Measurements from ENCODE around the gene FBXL7. TPM values are rescaled to one million over a fixed set of nuclear protein-coding genes. Genes with fewer than 3 reads are reported as not detected.

The FBXL7 gene
- total RNA-seq, 1 donor from 2014 or later: not detected

- intact Hi-C loops (cut with micrococcal nuclease): no loop called here
Observed at GRCh38 chr5:15707631-15708030, 207.7 kb downstream of the FBXL7 start.

DNA sequence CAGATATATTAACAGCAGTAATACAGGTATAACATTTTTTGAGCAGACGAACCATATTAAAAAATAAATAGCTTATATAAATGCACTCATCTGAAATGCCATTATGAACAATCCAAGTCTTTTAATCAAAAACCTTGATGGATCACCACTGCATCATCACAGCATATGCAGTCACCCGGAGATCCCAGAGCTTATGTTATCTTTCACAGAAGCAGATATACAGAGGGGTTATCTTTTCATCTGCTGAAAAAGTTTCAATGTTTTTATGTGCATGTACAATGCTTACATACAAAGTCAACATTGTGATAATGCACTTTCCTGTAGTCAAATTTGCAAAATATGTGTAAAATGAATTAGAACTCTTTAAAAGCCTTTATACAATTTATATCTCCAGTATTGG is 211.9 kb downstream of the FBXL7 start:
- intact Hi-C loops (cut with micrococcal nuclease): no loop called here

- intact Hi-C loops (cut with micrococcal nuclease): no loop called here
Observed at GRCh38 chr5:15715535-15715934, 215.6 kb downstream of the FBXL7 start.

- intact Hi-C loops (cut with micrococcal nuclease): no loop called here
Observed at GRCh38 chr5:15715967-15716366, 216.0 kb downstream of the FBXL7 start.

GRCh38 chr5:15717001-15717400 is 217.0 kb downstream of the FBXL7 start:
- intact Hi-C loops (cut with micrococcal nuclease): no loop called here

DNA sequence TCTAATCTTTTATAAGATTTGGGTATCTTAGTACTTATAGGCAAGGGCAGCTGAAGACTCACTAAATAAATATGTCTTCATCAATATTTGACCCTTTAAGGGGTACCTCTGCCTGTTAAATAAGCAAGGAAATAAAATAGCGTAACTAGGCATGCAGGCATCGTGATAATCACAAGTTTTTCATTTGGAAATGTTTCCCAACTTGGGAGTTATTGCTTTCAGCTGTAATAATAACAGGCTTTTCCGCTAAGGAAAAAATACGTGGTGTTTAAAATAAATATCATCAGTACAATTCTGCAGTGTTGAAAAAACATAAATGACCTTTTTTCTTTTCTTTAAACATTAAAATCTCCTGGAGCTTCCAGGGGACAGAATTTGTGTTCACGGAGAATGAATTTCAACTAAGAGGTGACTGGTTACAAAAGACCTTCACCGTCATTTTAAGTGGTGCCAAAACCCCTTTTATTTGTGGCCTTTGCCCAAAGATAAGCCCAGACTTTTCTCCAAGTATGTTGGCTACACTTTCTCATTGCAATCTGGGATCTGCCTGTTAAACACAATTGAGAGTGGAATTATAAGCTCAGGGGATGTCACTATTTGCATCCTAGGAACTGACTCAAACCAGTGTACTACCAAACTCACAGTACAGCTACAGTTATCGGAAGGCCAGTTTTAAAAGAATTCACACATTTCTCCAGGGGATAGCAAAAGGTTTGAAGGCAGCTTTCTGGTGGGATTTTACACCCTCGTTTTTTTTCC is 218.6 kb downstream of the FBXL7 start:
- intact Hi-C loops (cut with micrococcal nuclease): no loop called here

DNA sequence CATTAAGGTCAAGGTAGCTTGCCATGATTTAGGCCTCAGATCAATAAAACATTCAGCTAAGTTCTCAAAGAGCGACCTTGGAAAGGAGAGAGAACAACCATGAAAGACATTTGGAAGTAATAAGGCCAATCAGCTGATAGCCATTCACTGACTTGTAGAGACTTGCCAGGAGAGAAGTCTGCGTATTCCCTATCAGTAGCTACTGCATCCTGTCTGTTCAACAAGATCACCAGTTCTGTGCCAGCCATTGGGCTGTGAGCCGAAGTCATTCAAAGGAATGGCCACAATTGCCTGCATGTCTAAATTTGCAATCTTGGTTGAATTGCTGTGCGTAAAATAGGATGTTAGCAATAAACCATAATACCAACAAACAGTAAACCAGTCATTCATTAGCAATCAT is 219.8 kb downstream of the FBXL7 start:
- intact Hi-C loops (cut with micrococcal nuclease): no loop called here

DNA sequence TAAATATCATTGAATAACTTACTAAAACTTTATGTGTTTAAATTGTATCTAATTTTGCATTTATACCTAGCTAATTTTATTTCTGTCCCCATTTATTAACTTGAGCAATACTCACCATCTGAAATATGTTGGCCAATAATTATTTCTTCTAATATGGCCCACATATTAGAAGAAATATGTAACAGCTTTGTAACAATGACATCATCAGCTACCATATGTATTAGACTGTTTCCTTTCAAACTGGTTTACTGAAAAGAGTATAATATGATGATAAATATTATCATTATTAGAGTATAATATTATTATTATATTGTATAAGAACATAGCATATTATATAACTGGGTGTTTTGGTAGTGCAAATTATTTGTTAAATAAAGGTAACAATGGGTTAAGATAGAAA is 220.5 kb downstream of the FBXL7 start:
- intact Hi-C loops (cut with micrococcal nuclease): no loop called here

- intact Hi-C loops (cut with micrococcal nuclease): no loop called here
Observed at GRCh38 chr5:15722305-15722704, 222.3 kb downstream of the FBXL7 start.

DNA sequence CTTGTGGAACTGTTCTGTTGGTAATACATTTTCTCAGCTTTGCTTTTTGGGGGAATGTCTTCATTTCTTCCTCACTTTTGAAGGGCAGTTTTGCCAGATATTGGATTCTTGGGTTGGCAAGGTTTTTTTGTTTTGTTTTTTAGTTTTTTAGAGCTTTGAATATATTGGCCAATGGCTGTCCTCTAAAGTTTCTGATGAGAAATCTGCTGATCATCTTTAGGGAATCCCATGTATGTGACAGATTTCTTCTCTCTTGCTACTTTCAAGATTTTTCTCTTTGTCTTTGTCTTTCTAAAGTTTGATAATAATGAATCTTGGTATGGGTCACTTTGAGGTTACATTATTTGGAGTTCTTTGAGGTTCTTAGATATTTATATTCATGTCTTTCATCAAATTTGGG is 227.4 kb downstream of the FBXL7 start:
- intact Hi-C loops (cut with micrococcal nuclease): no loop called here

DNA sequence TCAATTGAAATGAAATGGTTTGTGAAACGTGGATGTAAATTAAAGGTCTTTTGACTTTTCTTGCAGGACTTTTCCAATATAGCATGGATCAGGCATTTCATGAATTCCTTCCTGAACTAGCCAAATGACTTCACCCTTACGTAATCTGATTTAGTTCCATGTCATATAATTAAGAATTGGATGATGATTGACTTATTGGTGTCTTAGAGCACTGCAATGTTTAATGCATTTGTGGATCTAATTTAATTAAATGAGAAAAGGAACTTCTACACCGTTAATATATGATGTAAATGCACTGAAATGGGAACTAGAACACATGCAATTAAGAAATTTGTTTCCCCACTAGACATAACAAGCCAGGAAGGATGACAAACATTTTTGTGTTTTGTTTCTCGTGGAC is 228.8 kb downstream of the FBXL7 start:
- intact Hi-C loops (cut with micrococcal nuclease): no loop called here

DNA sequence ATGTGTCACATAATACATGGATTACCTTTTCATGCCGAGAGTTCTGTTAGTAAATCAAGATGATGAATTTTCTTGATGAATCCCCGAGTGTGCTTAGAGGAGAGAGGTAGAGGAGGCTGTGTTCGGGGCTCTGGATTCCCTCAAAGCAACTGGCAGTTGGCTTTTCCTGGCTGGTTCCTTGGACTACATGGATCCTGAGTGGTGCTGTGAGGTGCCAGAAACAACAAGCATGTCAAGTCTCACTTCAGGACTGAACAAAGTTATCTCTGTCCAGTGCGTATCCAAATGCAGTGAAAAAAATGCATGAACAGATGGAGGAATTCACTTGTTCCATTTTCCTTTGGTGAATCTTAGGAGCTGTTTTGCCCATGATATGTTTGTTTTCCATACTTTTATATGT is 231.7 kb downstream of the FBXL7 start:
- intact Hi-C loops (cut with micrococcal nuclease): no loop called here

DNA sequence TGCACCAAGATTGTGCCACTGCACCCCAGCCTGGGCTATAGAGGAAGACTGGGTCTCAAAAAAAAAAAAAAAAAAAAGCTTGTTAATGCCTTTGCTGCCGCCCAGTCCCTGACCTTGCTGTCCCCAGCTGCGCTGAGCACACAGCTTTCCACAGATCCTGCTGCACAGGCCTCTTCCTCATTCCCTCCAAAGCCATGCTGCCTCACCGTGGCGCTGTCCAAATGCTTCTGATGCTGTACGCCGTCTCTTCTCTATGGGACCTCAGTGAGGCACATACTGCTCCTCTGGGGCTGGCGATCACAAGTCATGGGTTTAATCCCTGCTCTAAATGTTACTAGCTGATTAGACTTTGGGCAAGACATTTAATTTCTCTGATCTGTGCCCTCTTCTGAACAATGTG is 234.1 kb downstream of the FBXL7 start:
- intact Hi-C loops (cut with micrococcal nuclease): no loop called here

DNA sequence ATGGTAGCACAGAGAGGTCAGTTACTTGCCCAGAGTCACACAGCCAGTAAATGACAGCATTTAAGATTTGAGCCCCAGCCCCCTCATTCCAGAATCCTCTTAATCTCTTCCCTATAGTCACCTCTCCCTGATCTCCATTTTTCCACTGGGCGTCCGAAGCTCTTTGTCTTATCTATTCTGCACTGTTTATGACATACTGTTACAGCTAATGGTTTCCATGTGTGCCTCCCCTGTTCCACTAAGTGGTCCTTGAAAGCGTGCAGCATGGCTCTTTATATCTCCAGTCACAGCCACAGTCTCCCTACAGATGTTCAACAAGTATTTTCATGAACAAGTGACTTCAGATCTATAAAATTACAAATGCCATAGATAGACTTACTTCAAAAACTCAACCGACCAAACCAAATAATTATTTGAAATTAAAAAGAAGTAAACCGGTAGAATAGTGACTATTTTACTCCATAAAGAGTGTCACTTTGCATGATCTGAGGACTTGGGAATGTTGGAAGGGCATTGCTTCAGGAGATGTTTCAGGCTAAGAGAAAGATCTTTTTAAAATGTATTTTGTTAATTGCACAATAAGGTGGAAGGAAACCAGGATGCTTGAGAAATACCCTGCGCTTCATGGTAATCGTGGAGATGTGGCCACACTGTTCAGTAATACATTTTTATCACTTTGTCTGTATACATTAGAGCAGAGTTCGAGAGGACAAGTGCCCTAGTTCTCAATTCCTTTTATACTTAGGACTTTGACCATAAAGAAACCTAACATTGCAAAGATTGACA is 237.2 kb downstream of the FBXL7 start:
- intact Hi-C loops (cut with micrococcal nuclease): no loop called here

DNA sequence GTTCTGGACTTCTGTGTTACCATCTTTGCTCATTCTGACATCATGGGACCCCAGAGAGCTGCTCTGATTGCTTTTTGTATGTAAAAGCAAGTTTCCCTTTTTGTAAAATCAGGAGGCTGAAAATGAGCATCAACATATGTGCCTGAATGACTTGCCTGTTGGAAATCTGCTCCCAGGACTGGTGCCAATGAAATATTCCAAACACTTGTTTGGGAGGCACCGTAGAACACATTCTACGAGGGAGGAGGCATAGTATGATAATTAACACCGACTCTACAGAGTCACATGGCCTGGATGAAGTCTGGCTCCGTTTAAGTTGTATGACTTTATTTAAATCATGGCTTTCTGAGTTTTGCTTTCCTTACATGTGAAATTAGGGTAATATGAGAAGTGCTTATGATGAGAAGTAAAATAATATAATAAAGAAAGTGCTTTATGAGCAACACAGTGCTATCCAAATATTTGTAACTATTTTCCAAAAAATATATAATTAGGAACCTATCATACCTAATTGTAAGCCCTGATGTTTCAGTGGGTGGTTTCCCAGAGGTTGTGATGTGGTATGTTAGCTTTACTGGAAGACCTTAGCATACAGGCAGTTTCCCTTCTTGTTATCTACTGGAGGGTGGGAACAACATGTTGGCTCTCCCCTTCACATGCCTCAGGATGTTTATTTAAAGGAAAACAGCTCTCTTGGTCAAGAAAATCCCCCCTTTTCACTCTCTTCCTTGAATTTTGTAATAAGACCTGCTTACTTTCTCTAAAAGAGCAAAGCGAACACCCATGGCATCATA is 238.1 kb downstream of the FBXL7 start:
- intact Hi-C loops (cut with micrococcal nuclease): no loop called here

GRCh38 chr5:15740383-15740782 is 240.4 kb downstream of the FBXL7 start:
- intact Hi-C loops (cut with micrococcal nuclease): no loop called here

DNA sequence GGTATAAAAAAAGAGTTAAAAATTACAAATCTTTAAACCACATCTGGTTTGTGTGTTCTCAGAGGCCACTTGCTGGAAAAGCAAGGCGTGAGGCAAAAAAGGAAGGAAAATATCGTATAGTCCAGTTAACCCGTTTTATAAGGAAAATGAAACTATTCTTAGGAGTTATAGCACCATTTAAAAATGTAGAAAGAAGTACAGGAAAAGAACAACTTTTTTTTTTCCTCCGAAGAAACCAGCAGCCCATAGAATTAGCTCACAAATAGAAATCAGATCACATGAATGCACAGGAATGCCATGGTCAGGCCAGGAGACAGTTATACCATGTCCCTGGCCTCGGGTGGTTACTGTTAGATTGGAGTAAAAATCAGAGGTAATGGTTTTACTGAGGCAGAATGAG is 241.6 kb downstream of the FBXL7 start:
- intact Hi-C loops (cut with micrococcal nuclease): no loop called here

DNA sequence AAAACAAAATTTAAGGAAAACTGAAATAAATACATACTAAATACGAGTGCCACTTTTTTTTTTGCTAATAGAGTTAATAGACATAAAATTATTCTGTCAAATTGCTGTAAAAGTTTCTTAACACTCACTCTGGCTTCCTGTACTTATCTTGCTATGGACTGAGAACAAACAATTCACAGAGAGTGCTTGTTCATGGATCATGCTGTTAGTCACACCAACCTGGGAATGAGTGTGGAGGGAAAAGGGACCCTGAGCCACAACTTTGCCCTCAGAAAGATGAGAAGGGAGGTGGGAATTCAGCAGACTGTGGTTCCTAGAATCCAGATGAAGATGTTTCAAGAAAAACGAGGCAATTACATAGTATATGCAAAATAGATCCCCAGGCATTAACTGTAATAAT is 246.9 kb downstream of the FBXL7 start:
- intact Hi-C loops (cut with micrococcal nuclease): no loop called here

- intact Hi-C loops (cut with micrococcal nuclease): no loop called here
Observed at GRCh38 chr5:15748266-15748665, 248.3 kb downstream of the FBXL7 start.

- intact Hi-C loops (cut with micrococcal nuclease): no loop called here
Observed at GRCh38 chr5:15752663-15753285, 252.8 kb downstream of the FBXL7 start.

- intact Hi-C loops (cut with micrococcal nuclease): no loop called here
Observed at GRCh38 chr5:15753752-15754151, 253.8 kb downstream of the FBXL7 start.

DNA sequence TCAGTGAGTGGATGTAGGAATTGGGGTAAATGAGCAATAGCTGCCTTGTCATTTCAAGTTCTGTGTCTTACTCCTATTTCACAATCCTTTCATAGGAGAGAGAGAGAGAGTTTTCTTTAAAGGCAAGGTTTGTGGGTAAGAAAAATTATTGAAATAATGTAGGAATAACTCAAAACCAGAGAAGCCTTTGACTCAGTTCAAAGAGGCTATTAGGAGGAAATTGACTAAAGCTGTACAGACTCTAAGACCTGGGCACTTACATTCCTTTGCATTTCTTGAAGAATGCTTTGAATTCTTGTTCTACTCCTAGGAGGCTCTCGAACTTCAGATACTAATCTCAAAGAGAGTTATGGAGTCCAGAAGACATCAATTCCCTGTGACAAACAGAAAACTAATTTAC is 257.1 kb downstream of the FBXL7 start:
- intact Hi-C loops (cut with micrococcal nuclease): no loop called here
